Testis (tissue), 2 donors: ENCODE data around the gene CUTC.

Experiments
- POLR2A ChIP-seq: fragments of 450-650 bp; IDR thresholded peaks from one replicate; pipeline ENCODE4 v1.6.1; 2017; ENCODE audit warnings: antibody characterized with exemption, mild to moderate bottlenecking, moderate library complexity
- TF ChIP-seq, protein P1 (sequence below), 3 experiments: fragments of 450-650 bp in 2 of 3; fragments of 200-600 bp in 1 of 3; sonication (generic) in 1 of 3; IDR thresholded peaks; one replicate each; pipeline ENCODE4 v1.5.1; 2016 to 2019; ENCODE audit warnings: antibody characterized with exemption in 3 of 3, mild to moderate bottlenecking in 2 of 3, moderate library complexity in 1 of 3

DNA sequence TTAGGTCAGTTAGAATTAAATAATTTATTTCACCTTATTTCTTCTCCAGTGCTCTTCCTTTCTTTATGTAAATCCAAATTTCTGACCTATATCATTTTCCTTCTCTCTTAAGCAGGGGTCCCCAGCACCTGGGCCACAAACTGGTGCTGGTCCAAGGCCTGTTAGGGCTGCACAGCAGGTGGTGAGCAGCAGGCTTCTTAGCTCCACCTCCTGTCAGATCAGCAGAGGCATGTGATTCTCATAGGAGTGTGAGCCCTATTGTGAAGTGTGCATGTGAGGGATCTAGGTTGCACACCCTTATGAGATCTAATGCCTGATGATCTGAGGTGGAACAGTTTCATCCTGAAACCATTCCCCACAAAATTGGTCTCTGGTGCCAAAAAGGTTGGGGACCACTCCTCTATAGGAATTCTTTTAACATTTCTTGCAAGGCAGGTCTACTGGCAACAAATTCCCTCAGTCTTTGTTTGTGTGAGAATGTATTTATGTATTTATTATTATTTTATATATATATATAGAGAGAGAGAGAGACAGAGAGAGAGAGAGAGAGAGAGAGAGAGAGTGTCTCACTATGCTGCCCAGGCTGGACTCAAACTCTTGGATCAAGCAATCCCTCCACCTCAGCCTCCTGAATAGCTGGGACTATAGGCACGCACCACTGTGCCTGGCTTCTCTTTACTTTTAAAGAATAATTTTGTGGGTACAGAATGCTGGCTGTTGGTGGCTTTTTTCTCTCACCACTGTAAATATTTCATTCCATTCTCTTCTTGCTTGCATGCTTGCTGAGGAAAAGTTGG, 46.1 kb downstream of the CUTC start:
- TF ChIP-seq, protein P1, sequence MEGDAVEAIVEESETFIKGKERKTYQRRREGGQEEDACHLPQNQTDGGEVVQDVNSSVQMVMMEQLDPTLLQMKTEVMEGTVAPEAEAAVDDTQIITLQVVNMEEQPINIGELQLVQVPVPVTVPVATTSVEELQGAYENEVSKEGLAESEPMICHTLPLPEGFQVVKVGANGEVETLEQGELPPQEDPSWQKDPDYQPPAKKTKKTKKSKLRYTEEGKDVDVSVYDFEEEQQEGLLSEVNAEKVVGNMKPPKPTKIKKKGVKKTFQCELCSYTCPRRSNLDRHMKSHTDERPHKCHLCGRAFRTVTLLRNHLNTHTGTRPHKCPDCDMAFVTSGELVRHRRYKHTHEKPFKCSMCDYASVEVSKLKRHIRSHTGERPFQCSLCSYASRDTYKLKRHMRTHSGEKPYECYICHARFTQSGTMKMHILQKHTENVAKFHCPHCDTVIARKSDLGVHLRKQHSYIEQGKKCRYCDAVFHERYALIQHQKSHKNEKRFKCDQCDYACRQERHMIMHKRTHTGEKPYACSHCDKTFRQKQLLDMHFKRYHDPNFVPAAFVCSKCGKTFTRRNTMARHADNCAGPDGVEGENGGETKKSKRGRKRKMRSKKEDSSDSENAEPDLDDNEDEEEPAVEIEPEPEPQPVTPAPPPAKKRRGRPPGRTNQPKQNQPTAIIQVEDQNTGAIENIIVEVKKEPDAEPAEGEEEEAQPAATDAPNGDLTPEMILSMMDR (IDR thresholded peaks at IDR 0.05), result no peak
- TF ChIP-seq POLR2A, result no peak
